Endothelial cell of umbilical vein (primary cell): ENCODE results near the gene DUSP8. TPM values are rescaled to one million over a fixed set of nuclear protein-coding genes. Genes with fewer than 3 reads are reported as not detected.

Source experiments
- BruUV-seq: library from RNA; stranded (reverse); fragments of 400-500 nt; replicated peaks from 2 replicates; lab custom pipeline; 2021; lab: Mats Ljungman, UMichigan
- CTCF ChIA-PET: fragments of 300-600, 350-600 bp; sonication (Branson Sonifier 250); formaldehyde crosslinking; loops from one replicate; lab custom pipeline; 2021; ENCODE audit warnings: antibody characterized with exemption, inconsistent platforms; lab: Charles Lee
- POLR2A ChIA-PET: fragments of 300-600, 350-600 bp; sonication (Branson Sonifier 250); formaldehyde crosslinking; loops from one replicate; lab custom pipeline; 2021; ENCODE audit warnings: antibody characterized with exemption, inconsistent platforms; lab: Charles Lee
- DNase-seq: peaks from one replicate; pipeline ENCODE4 v3.0.0-alpha.2; 2011; ENCODE audit warnings: low read depth, low spot score
- FAIRE-seq: peaks from 2 replicates; lab custom pipeline; 2011; peaks lifted over from hg19 to GRCh38; lab: Jason Lieb, UNC
- H2AFZ ChIP-seq: 2 replicates; pipeline ENCODE4 v1.6.0; 2012; ENCODE audit warnings: low read depth, low read length, control low read depth, inconsistent platforms
- H3K27ac ChIP-seq: 2 replicates; pipeline ENCODE4 v1.5.1; 2011; ENCODE audit warnings: low read depth, mild to moderate bottlenecking, control low read depth, low read length, moderate library complexity; ENCODE audit not compliant: insufficient read depth
- H3K27me3 ChIP-seq, 2 experiments: 2 replicates each; pipeline versions ENCODE4 v1.6.0 to v1.6.1; 2011; ENCODE audit warnings: low read length in 2 of 2, mixed read lengths in 1 of 2; ENCODE audit not compliant: control insufficient read depth in 2 of 2, insufficient read depth in 2 of 2
- H3K36me3 ChIP-seq, 2 experiments: 2 replicates in 1 of 2; 3 replicates in 1 of 2; pipeline ENCODE4 v1.5.1; 2011; ENCODE audit warnings: low read length in 2 of 2, mild to moderate bottlenecking in 1 of 2, moderate library complexity in 1 of 2; ENCODE audit not compliant: control insufficient read depth in 2 of 2, insufficient read depth in 2 of 2; ENCODE audit errors: extremely low read depth in 1 of 2
- H3K4me1 ChIP-seq: 3 replicates; pipeline ENCODE4 v1.5.1; 2011; ENCODE audit warnings: mild to moderate bottlenecking, low read length; ENCODE audit not compliant: control insufficient read depth, insufficient read depth; ENCODE audit errors: extremely low read depth
- H3K4me2 ChIP-seq: 2 replicates; pipeline ENCODE4 v1.6.1; 2011; ENCODE audit warnings: low read length, control low read depth, mixed read lengths; ENCODE audit not compliant: insufficient read depth
- H3K4me3 ChIP-seq, 3 experiments: fragments of 200-600 bp in 1 of 3; sonication (generic), shearing (Covaris generic) in 1 of 3; replicated peaks in 1 of 3; 2 replicates each; pipeline ENCODE4 v1.5.1; 2011 to 2016; ENCODE audit warnings: control low read depth in 3 of 3, low read length in 3 of 3, mild to moderate bottlenecking in 2 of 3, inconsistent platforms in 1 of 3, low read depth in 1 of 3, moderate library complexity in 1 of 3; ENCODE audit not compliant: insufficient read depth in 1 of 3
- H3K79me2 ChIP-seq: 2 replicates; pipeline ENCODE4 v1.6.0; 2012; ENCODE audit warnings: low read length, inconsistent platforms; ENCODE audit not compliant: control insufficient read depth, insufficient read depth
- H3K9ac ChIP-seq: replicated peaks from 2 replicates; pipeline ENCODE3; 2011; ENCODE audit warnings: low read length, control low read depth; ENCODE audit not compliant: insufficient read depth; ENCODE audit errors: extremely low read depth
- H3K9me1 ChIP-seq: replicated peaks from 3 replicates; pipeline ENCODE4 v1.6.0; 2011; ENCODE audit warnings: mild to moderate bottlenecking, low read length; ENCODE audit not compliant: control insufficient read depth, insufficient read depth; ENCODE audit errors: extremely low read depth
- H3K9me3 ChIP-seq: replicated peaks from 2 replicates; pipeline ENCODE4 v1.5.1; 2012; ENCODE audit warnings: low read length, inconsistent platforms; ENCODE audit not compliant: control insufficient read depth, insufficient read depth
- H4K20me1 ChIP-seq: replicated peaks from 2 replicates; pipeline ENCODE3; 2011; ENCODE audit warnings: mild to moderate bottlenecking, low read length; ENCODE audit not compliant: control insufficient read depth, insufficient read depth; ENCODE audit errors: extremely low read depth
- CTCF ChIP-seq, 2 donors: IDR thresholded peaks; 1 replicate in 1 of 2; 2 replicates in 1 of 2; pipeline ENCODE4 v1.5.1; 2011; ENCODE audit warnings: low read length in 2 of 2, mild to moderate bottlenecking in 2 of 2, moderate library complexity in 2 of 2, control low read depth in 1 of 2, inconsistent platforms in 1 of 2, low read depth in 1 of 2; ENCODE audit not compliant: insufficient read depth in 1 of 2; ENCODE audit errors: extremely low read depth in 1 of 2
- EZH2 ChIP-seq: IDR thresholded peaks from 2 replicates; pipeline ENCODE4 v1.6.1; 2012; ENCODE audit warnings: borderline replicate concordance, low read depth, mild to moderate bottlenecking, moderate library complexity, low read length, inconsistent platforms; ENCODE audit not compliant: severe bottlenecking
- FOS ChIP-seq: IDR thresholded peaks from 2 replicates; pipeline ENCODE4 v1.6.1; 2011; ENCODE audit warnings: mild to moderate bottlenecking, low read length, moderate library complexity, borderline replicate concordance; ENCODE audit not compliant: insufficient read depth
- GATA2 ChIP-seq: IDR thresholded peaks from 2 replicates; pipeline ENCODE4 v1.7.0; 2011; ENCODE audit warnings: low read depth, mild to moderate bottlenecking, moderate library complexity, mixed read lengths, low read length; ENCODE audit not compliant: insufficient read length, insufficient read depth
- JUN ChIP-seq: IDR thresholded peaks from 2 replicates; pipeline ENCODE4 v1.6.1; 2011; ENCODE audit warnings: borderline replicate concordance, low read depth; ENCODE audit not compliant: insufficient read length, insufficient read depth
- MAX ChIP-seq: IDR thresholded peaks from 2 replicates; pipeline ENCODE4 v1.6.1; 2011; ENCODE audit not compliant: insufficient read depth, insufficient read length
- MYC ChIP-seq: IDR thresholded peaks from one replicate; pipeline ENCODE4 v1.6.1; 2011; ENCODE audit warnings: mild to moderate bottlenecking, low read depth, low read length
- POLR2A ChIP-seq: IDR thresholded peaks from 2 replicates; pipeline ENCODE4 v1.6.1; 2012; ENCODE audit warnings: low read depth, mild to moderate bottlenecking, control low read depth, low read length
- POLR2AphosphoS5 ChIP-seq: IDR thresholded peaks from 2 replicates; pipeline ENCODE4 v1.6.1; 2012; ENCODE audit warnings: low read depth, mild to moderate bottlenecking, control low read depth, low read length, moderate library complexity; ENCODE audit not compliant: insufficient read depth
- dilution Hi-C: fragments of 300-500 bp; cut with MboI; formaldehyde crosslinking; loops from one replicate; pipeline ENCODE4 v1.15.0; 2019; ENCODE audit warnings: low sequenced_read_pairs; ENCODE audit not compliant: extremely low pct_ligation_motif_present
- intact Hi-C: fragments of 100-400 bp; cut with micrococcal nuclease; formaldehyde crosslinking; loops from one replicate; pipeline ENCODE4 v1.10.0; 2022
- polyA plus RNA-seq, 4 experiments: library from polyadenylated mRNA; depleted of rRNA in 3 of 4; stranded (reverse) in 3 of 4; unstranded in 1 of 4; fragments of >200 nt; gene quantifications; 2 replicates each; pipeline versions ENCODE4 v1.2.1 to v1.2.3, GENCODE V29; 2011 to 2012; ENCODE audit warnings: missing spikeins in 1 of 4
- total RNA-seq: library from RNA; stranded (reverse); gene quantifications from 2 replicates; pipeline ENCODE4 v1.2.3, GENCODE V29; 2021

The DUSP8 gene
- total and polyA plus RNA-seq, 2 donors (not counting 3 experiments of a cell fraction or from before 2014, with no cell fraction given) = 4.6 to 5.9 TPM

- dilution Hi-C loops = no loop called here
- ChIA-PET POLR2A (no interaction called here), CTCF (interaction anchor here (5.2 kb wide), 1 partner anchor 22 kb away, joined by 24 read pairs; no protein-coding TSS in a partner anchor)
- FAIRE-seq (no peak), DNase-seq (no peak)
- H3K4me3 ChIP-seq = no peak overlapping the region
- H2AFZ ChIP-seq = no peak overlapping the region
- no peaks in the 10 kb centered on the region for H3K9me1 ChIP-seq
- no peak overlapping the region for H3K9ac ChIP-seq
- H3K36me3 ChIP-seq = no peaks in the 10 kb centered on the region
- peaks cover 2 to 8% of the 10 kb centered on the region in 2 experiments for H3K27me3 ChIP-seq
- BruUV-seq = no TSS peak
- H3K79me2 ChIP-seq = no peaks in the 10 kb centered on the region
- H3K4me2 ChIP-seq = no peak overlapping the region
- H3K27ac ChIP-seq = no peak overlapping the region
- TF ChIP-seq JUN = no peak
- TF ChIP-seq POLR2A = no peak
- TF ChIP-seq CTCF (IDR thresholded peaks at IDR 0.05; ENCODE audit: extremely low read depth in 1 of 2, insufficient read depth in 1 of 2, low read depth in 1 of 2, low read length in 2 of 2) = no peak
- TF ChIP-seq EZH2 = no peak
- TF ChIP-seq FOS = no peak
- TF ChIP-seq MAX = no peak
- no peak for TF ChIP-seq MYC
- no peak for TF ChIP-seq POLR2AphosphoS5
- no peak for TF ChIP-seq GATA2
- intact Hi-C loops = no loop called here
- no peaks in the 10 kb centered on the region for H3K9me3 ChIP-seq
- H3K4me1 ChIP-seq = peaks cover 2% of the 10 kb centered on the region
- no peaks in the 10 kb centered on the region for H4K20me1 ChIP-seq
Observed at GRCh38 chr11:1568441-1568911, 3.6 kb downstream of the DUSP8 start.
